SW480 (cell line): ENCODE results near the gene HNRNPC.
"Not testable (repeated sequence)": the region's sequence is repeated elsewhere in the genome, so short reads cannot be mapped to it uniquely, and the experiment has no call there.

Experiments
- DNase-seq: peaks from one replicate; pipeline ENCODE4 v3.0.0-alpha.2; 2016; ENCODE audit warnings: low spot score

Gene HNRNPC

GRCh38 chr14:21191809-21192446 is 77.3 kb downstream of the HNRNPC start:
- DNase-seq: peak; percentile 77

- no peak for DNase-seq
These were observed 77.9 kb downstream of the HNRNPC start for GRCh38 chr14:21191261-21191808.

GRCh38 chr14:21185491-21185890 is 83.8 kb downstream of the HNRNPC start:
- no peak for DNase-seq

- no peak for DNase-seq
These were observed 85.0 kb downstream of the HNRNPC start for GRCh38 chr14:21184254-21184653.

GRCh38 chr14:21182166-21182565 is 87.1 kb downstream of the HNRNPC start:
- DNase-seq: no peak

GRCh38 chr14:21171128-21171527 is 98.1 kb downstream of the HNRNPC start:
- no peak for DNase-seq

GRCh38 chr14:21169573-21169972 is 99.7 kb downstream of the HNRNPC start:
- peak; percentile 83 for DNase-seq

- DNase-seq: no peak
These were observed 101.2 kb downstream of the HNRNPC start for GRCh38 chr14:21168055-21168454.

GRCh38 chr14:21165670-21166069 is 103.6 kb downstream of the HNRNPC start:
- not testable (repeated sequence) for DNase-seq

GRCh38 chr14:21165002-21165605 is 104.1 kb downstream of the HNRNPC start:
- peak; percentile 57 for DNase-seq

- DNase-seq: no peak
These were observed 105.4 kb downstream of the HNRNPC start for GRCh38 chr14:21163871-21164291.

GRCh38 chr14:21162081-21162480 is 107.2 kb downstream of the HNRNPC start:
- DNase-seq: no peak

- DNase-seq: no peak
These were observed 109.1 kb downstream of the HNRNPC start for GRCh38 chr14:21160061-21160610.
